Measurements from ENCODE around the gene ROCK2. TPM values are rescaled to one million over a fixed set of nuclear protein-coding genes. Genes with fewer than 3 reads are reported as not detected.

The ROCK2 gene
- total and polyA plus RNA-seq, 2 of the 13 experiments (the other 11 are each of a cell fraction or from before 2014, with no cell fraction given) = 38.1 to 119 TPM

DNA sequence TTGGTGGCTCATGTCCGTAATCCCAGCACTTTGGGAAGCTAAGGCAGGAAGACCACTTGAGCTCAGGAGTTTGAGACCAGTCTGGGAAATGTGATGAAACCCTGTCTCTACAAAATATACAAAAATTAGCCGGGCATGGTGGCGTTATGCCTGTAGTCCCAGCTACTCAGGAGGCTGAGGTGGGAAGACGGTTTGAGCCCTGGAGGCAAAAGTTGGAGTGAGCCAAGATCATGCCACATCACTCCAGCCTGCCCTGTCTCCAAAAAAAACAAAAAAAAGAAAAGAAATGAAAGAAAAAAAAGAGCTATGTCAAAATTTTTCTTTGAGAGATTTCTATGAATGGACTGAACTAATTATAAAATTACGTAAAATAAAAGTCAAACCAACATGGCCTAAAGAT, 34.7 kb downstream of the ROCK2 start (continued):
- TF ChIP-seq, protein P1, sequence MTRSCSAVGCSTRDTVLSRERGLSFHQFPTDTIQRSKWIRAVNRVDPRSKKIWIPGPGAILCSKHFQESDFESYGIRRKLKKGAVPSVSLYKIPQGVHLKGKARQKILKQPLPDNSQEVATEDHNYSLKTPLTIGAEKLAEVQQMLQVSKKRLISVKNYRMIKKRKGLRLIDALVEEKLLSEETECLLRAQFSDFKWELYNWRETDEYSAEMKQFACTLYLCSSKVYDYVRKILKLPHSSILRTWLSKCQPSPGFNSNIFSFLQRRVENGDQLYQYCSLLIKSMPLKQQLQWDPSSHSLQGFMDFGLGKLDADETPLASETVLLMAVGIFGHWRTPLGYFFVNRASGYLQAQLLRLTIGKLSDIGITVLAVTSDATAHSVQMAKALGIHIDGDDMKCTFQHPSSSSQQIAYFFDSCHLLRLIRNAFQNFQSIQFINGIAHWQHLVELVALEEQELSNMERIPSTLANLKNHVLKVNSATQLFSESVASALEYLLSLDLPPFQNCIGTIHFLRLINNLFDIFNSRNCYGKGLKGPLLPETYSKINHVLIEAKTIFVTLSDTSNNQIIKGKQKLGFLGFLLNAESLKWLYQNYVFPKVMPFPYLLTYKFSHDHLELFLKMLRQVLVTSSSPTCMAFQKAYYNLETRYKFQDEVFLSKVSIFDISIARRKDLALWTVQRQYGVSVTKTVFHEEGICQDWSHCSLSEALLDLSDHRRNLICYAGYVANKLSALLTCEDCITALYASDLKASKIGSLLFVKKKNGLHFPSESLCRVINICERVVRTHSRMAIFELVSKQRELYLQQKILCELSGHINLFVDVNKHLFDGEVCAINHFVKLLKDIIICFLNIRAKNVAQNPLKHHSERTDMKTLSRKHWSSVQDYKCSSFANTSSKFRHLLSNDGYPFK (CRISPR knock-in tag; IDR thresholded peaks at IDR 0.05; ENCODE audit: borderline replicate concordance) = no peak
- TF ChIP-seq BORCS8-MEF2B (CRISPR knock-in tag; IDR thresholded peaks at IDR 0.05) = no peak
- TF ChIP-seq PRPF4 (IDR thresholded peaks at IDR 0.05; ENCODE audit: low read depth, low read length, poor library complexity, severe bottlenecking) = no peak
- TF ChIP-seq KLF12 (CRISPR knock-in tag; IDR thresholded peaks at IDR 0.05; ENCODE audit: borderline replicate concordance) = no peak
- TF ChIP-seq MAZ (IDR thresholded peaks at IDR 0.05; ENCODE audit: borderline replicate concordance, low read depth, low read length) = no peak
- no peak for TF ChIP-seq MAZ (CRISPR knock-in tag; IDR thresholded peaks at IDR 0.05; ENCODE audit: low read depth)
- TF ChIP-seq ZFAT (CRISPR knock-in tag; conservative IDR thresholded peaks at IDR 0.05) = no peak
- no peak for TF ChIP-seq ELF3 (CRISPR knock-in tag; IDR thresholded peaks at IDR 0.05)

DNA sequence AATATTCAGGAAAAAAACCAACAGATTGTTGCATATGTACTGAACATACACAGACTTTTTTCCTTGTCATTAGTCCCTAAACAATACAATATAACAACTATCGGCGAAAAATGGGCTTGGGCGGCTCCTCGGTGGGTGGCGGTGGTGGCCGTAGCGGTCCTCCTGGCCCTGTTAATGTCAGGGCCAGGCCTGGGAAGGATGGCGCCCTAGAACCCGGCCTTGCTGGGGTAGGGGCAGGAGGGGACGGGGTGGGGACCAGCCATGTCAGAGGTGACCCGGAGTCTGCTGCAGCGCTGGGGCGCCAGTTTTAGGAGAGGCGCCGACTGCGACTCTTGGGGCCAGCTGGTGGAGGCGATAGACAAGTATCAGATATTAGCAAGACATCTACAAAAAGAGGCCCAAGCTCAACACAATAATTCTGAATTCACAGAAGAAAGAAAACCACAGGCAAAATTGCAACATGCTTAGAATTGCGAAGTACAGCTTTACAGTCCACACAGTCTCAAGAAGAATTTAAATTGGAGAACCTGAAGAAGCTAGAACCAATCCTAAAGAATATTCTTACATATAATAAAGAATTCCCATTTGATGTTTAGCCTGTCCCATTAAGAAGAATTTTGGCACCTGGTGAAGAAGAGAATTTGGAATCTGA, 36.5 kb downstream of the ROCK2 start:
- ChIA-PET CTCF (ENCODE audit: low intra/inter-chr PET ratio, low total read pairs) (no interaction called here), POLR2A (no interaction called here)
- H3K27me3 ChIP-seq (ENCODE audit: control insufficient read depth in 1 of 2, insufficient read depth in 2 of 2, low read length in 2 of 2) = no peaks in the 10 kb centered on the region
- BruUV-seq (replicated peaks) = no TSS peak
- H3K4me2 ChIP-seq (ENCODE audit: low read depth, low read length) = no peak overlapping the region
- in situ Hi-C loops (cut with HindIII; ENCODE audit: extremely low pct_ligation_motif_present, low pct_unique_long_range_greater_than_20kb) (no loop called here), intact Hi-C loops (cut with micrococcal nuclease; ENCODE audit: unreplicated experiment) (no loop called here)
- no peak overlapping the region for H3K9ac ChIP-seq (ENCODE audit: insufficient read depth, low read depth, low read length)
- H3K36me3 ChIP-seq (replicated peaks in 1 of 2; ENCODE audit: control insufficient read depth in 1 of 2, insufficient read depth in 2 of 2, low read length in 2 of 2) = peaks cover 0 to 2% of the 10 kb centered on the region in 2 experiments; a peak in 1 of 5 replicates
- peaks cover 84% of the 10 kb centered on the region for H3K4me1 ChIP-seq (ENCODE audit: insufficient read depth, low read length)
- H3K79me2 ChIP-seq (ENCODE audit: insufficient read depth, low read length) = peaks cover 99% of the 10 kb centered on the region
- FAIRE-seq = no peak
- WGBS (ENCODE audit: low lambda C conversion rate) = 98% methylated on average over 18 of the region's 18 CpGs
- no peaks in the 10 kb centered on the region for H3K9me3 ChIP-seq (ENCODE audit: low read length)
- no peak overlapping the region for H3K27ac ChIP-seq (ENCODE audit: extremely low read length, insufficient read depth, low read length)
- no peak for DNase-seq (ENCODE audit: low spot score)
- H4K20me1 ChIP-seq (ENCODE audit: insufficient read depth, low read length) = peaks cover 98% of the 10 kb centered on the region
- ATAC-seq = no peak; the same call in 2 of the 3 replicates
- no peak overlapping the region for H2AFZ ChIP-seq (ENCODE audit: low read length)
- no peak overlapping the region for H3K4me3 ChIP-seq (replicated peaks in 1 of 3; ENCODE audit: insufficient read depth in 1 of 3, low read depth in 2 of 3, low read length in 3 of 3)
- TF ChIP-seq KLF12 (CRISPR knock-in tag; IDR thresholded peaks at IDR 0.05; ENCODE audit: borderline replicate concordance) (no peak), ZNF296 (CRISPR knock-in tag; conservative IDR thresholded peaks at IDR 0.05) (no peak), ZSCAN9 (CRISPR knock-in tag; IDR thresholded peaks at IDR 0.05; ENCODE audit: borderline replicate concordance) (no peak), GMEB2 (CRISPR knock-in tag; IDR thresholded peaks at IDR 0.05; ENCODE audit: low read depth) (no peak)
- TF ChIP-seq, protein P2, sequence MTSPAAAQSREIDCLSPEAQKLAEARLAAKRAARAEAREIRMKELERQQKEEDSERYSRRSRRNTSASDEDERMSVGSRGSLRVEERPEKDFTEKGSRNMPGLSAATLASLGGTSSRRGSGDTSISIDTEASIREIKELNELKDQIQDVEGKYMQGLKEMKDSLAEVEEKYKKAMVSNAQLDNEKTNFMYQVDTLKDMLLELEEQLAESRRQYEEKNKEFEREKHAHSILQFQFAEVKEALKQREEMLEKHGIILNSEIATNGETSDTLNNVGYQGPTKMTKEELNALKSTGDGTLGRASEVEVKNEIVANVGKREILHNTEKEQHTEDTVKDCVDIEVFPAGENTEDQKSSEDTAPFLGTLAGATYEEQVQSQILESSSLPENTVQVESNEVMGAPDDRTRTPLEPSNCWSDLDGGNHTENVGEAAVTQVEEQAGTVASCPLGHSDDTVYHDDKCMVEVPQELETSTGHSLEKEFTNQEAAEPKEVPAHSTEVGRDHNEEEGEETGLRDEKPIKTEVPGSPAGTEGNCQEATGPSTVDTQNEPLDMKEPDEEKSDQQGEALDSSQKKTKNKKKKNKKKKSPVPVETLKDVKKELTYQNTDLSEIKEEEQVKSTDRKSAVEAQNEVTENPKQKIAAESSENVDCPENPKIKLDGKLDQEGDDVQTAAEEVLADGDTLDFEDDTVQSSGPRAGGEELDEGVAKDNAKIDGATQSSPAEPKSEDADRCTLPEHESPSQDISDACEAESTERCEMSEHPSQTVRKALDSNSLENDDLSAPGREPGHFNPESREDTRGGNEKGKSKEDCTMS (CRISPR knock-in tag; conservative IDR thresholded peaks at IDR 0.05) = no peak
- TF ChIP-seq, protein P3, sequence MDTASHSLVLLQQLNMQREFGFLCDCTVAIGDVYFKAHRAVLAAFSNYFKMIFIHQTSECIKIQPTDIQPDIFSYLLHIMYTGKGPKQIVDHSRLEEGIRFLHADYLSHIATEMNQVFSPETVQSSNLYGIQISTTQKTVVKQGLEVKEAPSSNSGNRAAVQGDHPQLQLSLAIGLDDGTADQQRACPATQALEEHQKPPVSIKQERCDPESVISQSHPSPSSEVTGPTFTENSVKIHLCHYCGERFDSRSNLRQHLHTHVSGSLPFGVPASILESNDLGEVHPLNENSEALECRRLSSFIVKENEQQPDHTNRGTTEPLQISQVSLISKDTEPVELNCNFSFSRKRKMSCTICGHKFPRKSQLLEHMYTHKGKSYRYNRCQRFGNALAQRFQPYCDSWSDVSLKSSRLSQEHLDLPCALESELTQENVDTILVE (CRISPR knock-in tag; IDR thresholded peaks at IDR 0.05) = no peak

All from HepG2 (cell line).